OCI-LY1 (cell line): ENCODE results near the gene FKBP15.

Experiments used
- CTCF ChIP-seq: fragments of 200-600 bp; sonication (generic), shearing (Covaris generic); IDR thresholded peaks from 2 replicates; pipeline ENCODE4 v1.5.1; 2017; ENCODE audit warnings: mild to moderate bottlenecking, antibody characterized with exemption, low read length, moderate library complexity, mixed read lengths
- EZH2 ChIP-seq: fragments of 200-600 bp; sonication (generic), shearing (Covaris generic); IDR thresholded peaks from 2 replicates; pipeline ENCODE4 v1.8.0; 2017; ENCODE audit warnings: borderline replicate concordance, mixed run types, mild to moderate bottlenecking, antibody characterized with exemption, low read length, moderate library complexity, mixed read lengths

DNA sequence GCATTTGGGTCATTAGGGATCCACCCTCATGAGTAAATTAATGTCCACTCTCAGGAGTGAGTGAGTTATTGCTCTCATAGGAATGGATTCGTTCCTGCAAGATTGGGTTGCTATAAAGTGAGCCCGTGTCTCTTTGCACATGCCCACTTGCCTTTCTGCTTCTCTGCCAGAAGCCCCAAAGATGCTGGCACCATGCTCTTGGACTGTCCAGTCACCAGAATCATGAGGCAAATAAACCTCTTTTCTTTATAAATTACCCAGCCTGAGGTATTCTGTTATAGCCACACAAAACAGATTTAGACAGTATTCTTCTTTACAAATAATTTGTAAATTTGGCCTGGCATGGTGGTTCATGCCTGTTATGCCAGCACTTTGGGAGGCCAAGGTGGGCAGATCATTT lies 29.7 kb upstream of the FKBP15 start:
- no peak for TF ChIP-seq CTCF
- TF ChIP-seq EZH2: no peak
